H1 (cell line): ENCODE measurements around the gene MAIP1. TPM values are rescaled to one million over a fixed set of nuclear protein-coding genes. Genes with fewer than 3 reads are reported as not detected.

ENCODE experiments used
- CHD1 ChIP-seq: IDR thresholded peaks from 2 replicates; pipeline ENCODE4 v1.6.1; 2012; ENCODE audit warnings: low read depth, low read length, improper control_type of control experiment
- CHD7 ChIP-seq: fragments of 300-600 bp; sonication (generic); IDR thresholded peaks from 2 replicates; pipeline ENCODE4 v1.7.1; 2012; ENCODE audit warnings: low read length, moderate library complexity, mild to moderate bottlenecking, inconsistent platforms; ENCODE audit not compliant: insufficient replicate concordance
- CTBP2 ChIP-seq: IDR thresholded peaks from 2 replicates; pipeline ENCODE4 v1.7.0; 2011; ENCODE audit warnings: borderline replicate concordance, mild to moderate bottlenecking, moderate library complexity, mixed read lengths, low read length; ENCODE audit not compliant: insufficient read depth, insufficient read length
- HDAC6 ChIP-seq: IDR thresholded peaks from one replicate; pipeline ENCODE4 v1.7.1; 2012; ENCODE audit warnings: low read depth, mild to moderate bottlenecking, inconsistent platforms, low read length, moderate library complexity
- JUND ChIP-seq: IDR thresholded peaks from 2 replicates; pipeline ENCODE4 v1.6.1; 2011; ENCODE audit warnings: mild to moderate bottlenecking, improper control_type of control experiment, low read length
- KDM1A ChIP-seq: fragments of 200-600, 300-600 bp; sonication (generic); IDR thresholded peaks from 2 replicates; pipeline ENCODE4 v1.7.1; 2016; ENCODE audit warnings: mild to moderate bottlenecking, low read length, borderline replicate concordance
- NANOG ChIP-seq: IDR thresholded peaks from 2 replicates; pipeline ENCODE4 v1.6.1; 2011; ENCODE audit warnings: low read length, low read depth, mild to moderate bottlenecking, inconsistent platforms; ENCODE audit not compliant: insufficient read depth, poor library complexity, severe bottlenecking
- POLR2A ChIP-seq, 2 experiments: IDR thresholded peaks; 1 replicate in 1 of 2; 2 replicates in 1 of 2; pipeline ENCODE4 v1.6.1; 2011; ENCODE audit warnings: low read depth in 2 of 2, low read length in 2 of 2, mild to moderate bottlenecking in 2 of 2; ENCODE audit errors: control extremely low read depth in 1 of 2
- RXRA ChIP-seq: IDR thresholded peaks from 2 replicates; pipeline ENCODE4 v1.6.1; 2011; ENCODE audit warnings: low read depth, mild to moderate bottlenecking, low read length, moderate library complexity; ENCODE audit not compliant: insufficient read depth
- SP1 ChIP-seq: IDR thresholded peaks from 2 replicates; pipeline ENCODE4 v1.6.1; 2011; ENCODE audit warnings: low read depth, low read length
- SRF ChIP-seq: IDR thresholded peaks from 2 replicates; pipeline ENCODE4 v1.6.1; 2011; ENCODE audit warnings: mild to moderate bottlenecking, low read depth, low read length, moderate library complexity
- TAF1 ChIP-seq: IDR thresholded peaks from 2 replicates; pipeline ENCODE4 v1.6.1; 2011; ENCODE audit warnings: mild to moderate bottlenecking, low read depth, low read length
- polyA plus RNA-seq, 7 experiments: library from polyadenylated mRNA; depleted of rRNA in 3 of 7; stranded (reverse) in 5 of 7; unstranded in 2 of 7; fragments of >200 nt in 5 of 7; fragments of 200-250 nt in 2 of 7; gene quantifications; 1 replicate in 5 of 7; 2 replicates in 1 of 7; 4 replicates in 1 of 7; pipeline versions ENCODE4 v1.2.1 to v1.2.3, GENCODE V29; 2011 to 2013; ENCODE audit warnings: missing spikeins in 2 of 7, mixed read lengths in 2 of 7
- total RNA-seq: library from RNA; stranded (reverse); fragmentation: NEBNext Ultra II Directional; extraction: Animal tissue kit (Norgen Biotek cat#: 25700); gene quantifications from 2 replicates; pipeline ENCODE4 v1.2.1, GENCODE V29; 2021

Gene MAIP1
- total and polyA plus RNA-seq, 2 of the 8 experiments (the other 6 are each of a cell fraction or from before 2014, with no cell fraction given): 23.2 to 28.5 TPM

- TF ChIP-seq CHD7: no peak
- TF ChIP-seq SRF: no peak
- no peak for TF ChIP-seq KDM1A
- TF ChIP-seq RXRA: no peak
- no peak for TF ChIP-seq CTBP2
- no peak for TF ChIP-seq NANOG
- no peak for TF ChIP-seq HDAC6
- no peak for TF ChIP-seq POLR2A (IDR thresholded peaks at IDR 0.05; ENCODE audit: control extremely low read depth in 1 of 2, low read depth in 2 of 2, low read length in 2 of 2)
- no peak for TF ChIP-seq TAF1
- TF ChIP-seq CHD1: no peak
- no peak for TF ChIP-seq SP1
- no peak for TF ChIP-seq JUND
Measured at GRCh38 chr2:199943373-199943772, 12.0 kb upstream of the MAIP1 start (continued).
